Measurements from ENCODE around the gene PLN. TPM values are rescaled to one million over a fixed set of nuclear protein-coding genes. Genes with fewer than 3 reads are reported as not detected.

The PLN gene
- total RNA-seq, 2 donors from 2014 or later, result 0.99 to 2.3 TPM

GRCh38 chr6:118574051-118574865 lies 26.2 kb downstream of the PLN start:
- TF ChIP-seq POLR2A (IDR thresholded peaks at IDR 0.05) (no peak), CTCF (IDR thresholded peaks at IDR 0.05) (no peak)
- ATAC-seq, result no peak
- H3K4me1 ChIP-seq, result no peaks in the 10 kb centered on the region
- no peaks in the 10 kb centered on the region for H3K36me3 ChIP-seq (replicated peaks in 1 of 2; ENCODE audit: insufficient read depth in 1 of 2, low read depth in 2 of 2)
- intact Hi-C loops (cut with DNase I), result no loop called here
- H3K9me3 ChIP-seq, result no peaks in the 10 kb centered on the region
- no peak overlapping the region for H3K27ac ChIP-seq
- DNase-seq, result no peak
- 93 to 97% methylated on average over 13 of the region's 13 CpGs for WGBS, 2 donors
- no peaks in the 10 kb centered on the region for H3K27me3 ChIP-seq
- no peak overlapping the region for H3K4me3 ChIP-seq

- Histone ChIP-seq H3K9me3 (no peaks in the 10 kb centered on the region), H3K36me3 (replicated peaks in 1 of 2; ENCODE audit: insufficient read depth in 1 of 2, low read depth in 2 of 2) (no peaks in the 10 kb centered on the region), H3K4me1 (peaks cover 24% of the 10 kb centered on the region), H3K4me3 (no peak overlapping the region), H3K27me3 (no peaks in the 10 kb centered on the region), H3K27ac (no peak overlapping the region)
- ATAC-seq, result no peak
- intact Hi-C loops (cut with DNase I), result no loop called here
- DNase-seq, result no peak
- no peak for TF ChIP-seq POLR2A (IDR thresholded peaks at IDR 0.05)
- TF ChIP-seq CTCF (IDR thresholded peaks at IDR 0.05), result no peak
- 63 to 66% methylated on average over 4 of the region's 4 CpGs for WGBS, 2 donors
Measured at GRCh38 chr6:118577972-118578371, 29.9 kb downstream of the PLN start.

GRCh38 chr6:118578617-118579016 lies 30.5 kb downstream of the PLN start:
- no peak for DNase-seq
- H3K27me3 ChIP-seq, result no peaks in the 10 kb centered on the region
- H3K4me1 ChIP-seq, result peaks cover 24% of the 10 kb centered on the region
- no peaks in the 10 kb centered on the region for H3K9me3 ChIP-seq
- no peak overlapping the region for H3K27ac ChIP-seq
- no peak overlapping the region for H3K4me3 ChIP-seq
- intact Hi-C loops (cut with DNase I), result no loop called here
- WGBS, 2 donors, result 97% methylated on average over 12 of the region's 12 CpGs
- no peak for TF ChIP-seq CTCF (IDR thresholded peaks at IDR 0.05)
- no peak for TF ChIP-seq POLR2A (IDR thresholded peaks at IDR 0.05)
- no peaks in the 10 kb centered on the region for H3K36me3 ChIP-seq (replicated peaks in 1 of 2; ENCODE audit: insufficient read depth in 1 of 2, low read depth in 2 of 2)
- ATAC-seq, result no peak

- Histone ChIP-seq H3K27me3 (no peaks in the 10 kb centered on the region), H3K36me3 (replicated peaks in 1 of 2; ENCODE audit: insufficient read depth in 1 of 2, low read depth in 2 of 2) (no peaks in the 10 kb centered on the region), H3K27ac (no peak overlapping the region), H3K9me3 (no peaks in the 10 kb centered on the region), H3K4me1 (peaks cover 24% of the 10 kb centered on the region), H3K4me3 (no peak overlapping the region)
- ATAC-seq, result no peak
- intact Hi-C loops (cut with DNase I), result no loop called here
- no peak for DNase-seq
- TF ChIP-seq POLR2A (IDR thresholded peaks at IDR 0.05) (no peak), CTCF (IDR thresholded peaks at IDR 0.05) (no peak)
- 88 to 96% methylated on average over 2 of the region's 2 CpGs for WGBS, 2 donors
Measured at GRCh38 chr6:118579786-118580185, 31.7 kb downstream of the PLN start.

Data from body of pancreas (tissue), 4 donors.